ENCODE measurements around the gene EEF2. TPM values are rescaled to one million over a fixed set of nuclear protein-coding genes. Genes with fewer than 3 reads are reported as not detected.

EEF2 gene
- total RNA-seq, 3 donors from 2014 or later, result 1,628 to 2,598 (median 1,993) TPM

- Histone ChIP-seq H3K27ac (no peak within 1 kb of the TSS), H3K27me3 (peaks cover 3 to 16% of the 10 kb centered on the region in 2 donors), H3K4me1 (no peaks in the 10 kb centered on the region), H3K36me3 (no peaks in the 10 kb centered on the region), H3K4me3 (no peak within 1 kb of the TSS), H3K9me3 (no peaks in the 10 kb centered on the region)
- intact Hi-C loops (cut with DNase I; ENCODE audit: low total_unique reads), result no loop called here
- DNase-seq (ENCODE audit: low spot score in 2 of 2), result no peak
- no peak for TF ChIP-seq POLR2AphosphoS5 (IDR thresholded peaks at IDR 0.05)
- TF ChIP-seq POLR2A (IDR thresholded peaks at IDR 0.05), result no peak
- no peak for TF ChIP-seq CTCF (IDR thresholded peaks at IDR 0.05)
Observed at GRCh38 chr19:3932931-3933810, 52.1 kb downstream of the EEF2 start, which contains the start of gene NMRK2. Gene NMRK2 (plus strand): TSS chr19:3933069. CDS start chr19:3933672, 603 bp downstream.

- Histone ChIP-seq H3K4me1 (no peaks in the 10 kb centered on the region), H3K4me3 (no peak overlapping the region), H3K36me3 (no peaks in the 10 kb centered on the region), H3K27ac (no peak overlapping the region), H3K27me3 (peaks cover 3 to 16% of the 10 kb centered on the region in 2 donors), H3K9me3 (no peaks in the 10 kb centered on the region)
- intact Hi-C loops (cut with DNase I; ENCODE audit: low total_unique reads), result no loop called here
- no peak for DNase-seq (ENCODE audit: low spot score in 2 of 2)
- TF ChIP-seq POLR2A (IDR thresholded peaks at IDR 0.05) (no peak), POLR2AphosphoS5 (IDR thresholded peaks at IDR 0.05) (no peak), CTCF (IDR thresholded peaks at IDR 0.05) (no peak)
Observed at GRCh38 chr19:3931041-3931440, 54.2 kb downstream of the EEF2 start.

Other genes starting within 250 kb of the EEF2 start
- gene APBA3, start 223.8 kb downstream of the EEF2 start, total RNA-seq, result 10 to 100 TPM; 24.0 to 24.9 (median 24.6) TPM
- gene MRPL54, start 222.8 kb downstream of the EEF2 start, total RNA-seq, result 10 to 100 TPM; 69.9 to 81.5 (median 73.4) TPM
- under 1 TPM in 1 of 3 donors, not detected in 2; 0.66 TPM for gene RAX2, start 213.2 kb downstream of the EEF2 start, total RNA-seq
- 1 to 10 TPM; 1.8 to 5.6 (median 5.2) TPM for gene MATK, start 199.1 kb downstream of the EEF2 start, total RNA-seq
- under 1 TPM in 1 of 3 donors, not detected in 2; 0.98 TPM for gene ZFR2, start 116.4 kb downstream of the EEF2 start, total RNA-seq
- gene ATCAY, start 104.8 kb downstream of the EEF2 start, total RNA-seq, result under 1 TPM in 1 of 3 donors, not detected in 2; 0.73 TPM
- under 1 TPM in 2 of 3 donors, not detected in 1; 0.73 to 0.98 TPM for gene NMRK2, start 52.4 kb downstream of the EEF2 start, total RNA-seq
- gene DAPK3, start 14.4 kb downstream of the EEF2 start, total RNA-seq, result 10 to 100 TPM; 60.3 to 68.6 (median 62.6) TPM
- 10 to 100 TPM in 2 of 3 donors, 1 to 10 TPM in 1; 9.4 to 17.0 (median 15.7) TPM for gene PIAS4, start 22.3 kb upstream of the EEF2 start, total RNA-seq
- gene ZBTB7A, start 81.4 kb upstream of the EEF2 start, total RNA-seq, result 10 to 100 TPM; 29.0 to 38.7 (median 29.8) TPM
- 10 to 100 TPM; 50.8 to 72.8 (median 64.5) TPM for gene MAP2K2, start 138.7 kb upstream of the EEF2 start, total RNA-seq
- not detected for gene CREB3L3, start 168.2 kb upstream of the EEF2 start, total RNA-seq
- 10 to 100 TPM; 21.5 to 29.8 (median 25.6) TPM for gene SIRT6, start 197.1 kb upstream of the EEF2 start, total RNA-seq
- 1 to 10 TPM in 1 of 3 donors, under 1 TPM in 2; 0.80 to 3.2 (median 0.98) TPM for gene ANKRD24, start 197.2 kb upstream of the EEF2 start, total RNA-seq
- gene EBI3, start 244.1 kb upstream of the EEF2 start, total RNA-seq, result 10 to 100 TPM in 1 of 3 donors, 1 to 10 TPM in 1, under 1 TPM in 1; 0.66 to 12.6 (median 8.2) TPM